Fibroblast of upper back skin (primary cell): ENCODE results near the gene IFI30.

Experiments
- DNase-seq: peaks from one replicate; pipeline ENCODE4 v3.0.0-alpha.2; 2013

IFI30 gene

GRCh38 chr19:18173572-18174288, at the start of gene IFI30:
Gene IFI30 (plus strand): TSS chr19:18173813. CDS start chr19:18173842, 29 bp downstream.
- DNase-seq: no peak

GRCh38 chr19:18123819-18124218, 49.8 kb upstream of the IFI30 start:
- DNase-seq: no peak

- DNase-seq: no peak
These were observed 47.5 kb upstream of the IFI30 start for GRCh38 chr19:18126097-18126496.

- DNase-seq: no peak
These were observed 45.6 kb upstream of the IFI30 start for GRCh38 chr19:18128044-18128443.

GRCh38 chr19:18128805-18129204, 44.8 kb upstream of the IFI30 start:
- no peak for DNase-seq

- no peak for DNase-seq
These were observed 42.9 kb upstream of the IFI30 start for GRCh38 chr19:18130523-18131242.

- DNase-seq: no peak
These were observed 41.6 kb upstream of the IFI30 start for GRCh38 chr19:18131841-18132596.

- DNase-seq: no peak
These were observed 37.7 kb upstream of the IFI30 start for GRCh38 chr19:18135712-18136584.

- no peak for DNase-seq
These were observed 36.4 kb upstream of the IFI30 start for GRCh38 chr19:18137242-18137641.

GRCh38 chr19:18137657-18138339, 35.8 kb upstream of the IFI30 start:
- DNase-seq: no peak

- DNase-seq: no peak
These were observed 33.1 kb upstream of the IFI30 start for GRCh38 chr19:18140473-18140872.

GRCh38 chr19:18141031-18141430, 32.6 kb upstream of the IFI30 start:
- DNase-seq: no peak

- DNase-seq: no peak
These were observed 29.7 kb upstream of the IFI30 start for GRCh38 chr19:18143902-18144301.

GRCh38 chr19:18144361-18144760, 29.3 kb upstream of the IFI30 start:
- DNase-seq: no peak

GRCh38 chr19:18144906-18145305, 28.7 kb upstream of the IFI30 start:
- DNase-seq: no peak

GRCh38 chr19:18145391-18145999, 28.1 kb upstream of the IFI30 start:
- DNase-seq: no peak

- DNase-seq: no peak
These were observed 26.2 kb upstream of the IFI30 start for GRCh38 chr19:18147396-18147795.

GRCh38 chr19:18149596-18149975, 24.0 kb upstream of the IFI30 start:
- DNase-seq: no peak

GRCh38 chr19:18150776-18151624, 22.6 kb upstream of the IFI30 start:
- no peak for DNase-seq

GRCh38 chr19:18152442-18152816, 21.2 kb upstream of the IFI30 start:
- peak; percentile 98 for DNase-seq
